Esophagus muscularis mucosa (tissue), 3 donors: ENCODE measurements around the gene LRRC4.

ENCODE experiments used
- EP300 ChIP-seq: sonication (generic); formaldehyde crosslinking; IDR thresholded peaks from one replicate; pipeline ENCODE4 v1.6.1; 2017; ENCODE audit warnings: antibody characterized with exemption
- TF ChIP-seq, protein P1 (sequence below), 3 experiments: fragments of 200-600 bp in 2 of 3; fragments of 450-650 bp in 1 of 3; sonication (generic) in 2 of 3; IDR thresholded peaks; one replicate each; pipeline ENCODE4 v1.5.1; 2017 to 2019; ENCODE audit warnings: antibody characterized with exemption in 3 of 3, mild to moderate bottlenecking in 2 of 3, moderate library complexity in 1 of 3

GRCh38 chr7:128045158-128045557, 13.9 kb upstream of the LRRC4 start:
- no peak for TF ChIP-seq EP300
- TF ChIP-seq, protein P1, sequence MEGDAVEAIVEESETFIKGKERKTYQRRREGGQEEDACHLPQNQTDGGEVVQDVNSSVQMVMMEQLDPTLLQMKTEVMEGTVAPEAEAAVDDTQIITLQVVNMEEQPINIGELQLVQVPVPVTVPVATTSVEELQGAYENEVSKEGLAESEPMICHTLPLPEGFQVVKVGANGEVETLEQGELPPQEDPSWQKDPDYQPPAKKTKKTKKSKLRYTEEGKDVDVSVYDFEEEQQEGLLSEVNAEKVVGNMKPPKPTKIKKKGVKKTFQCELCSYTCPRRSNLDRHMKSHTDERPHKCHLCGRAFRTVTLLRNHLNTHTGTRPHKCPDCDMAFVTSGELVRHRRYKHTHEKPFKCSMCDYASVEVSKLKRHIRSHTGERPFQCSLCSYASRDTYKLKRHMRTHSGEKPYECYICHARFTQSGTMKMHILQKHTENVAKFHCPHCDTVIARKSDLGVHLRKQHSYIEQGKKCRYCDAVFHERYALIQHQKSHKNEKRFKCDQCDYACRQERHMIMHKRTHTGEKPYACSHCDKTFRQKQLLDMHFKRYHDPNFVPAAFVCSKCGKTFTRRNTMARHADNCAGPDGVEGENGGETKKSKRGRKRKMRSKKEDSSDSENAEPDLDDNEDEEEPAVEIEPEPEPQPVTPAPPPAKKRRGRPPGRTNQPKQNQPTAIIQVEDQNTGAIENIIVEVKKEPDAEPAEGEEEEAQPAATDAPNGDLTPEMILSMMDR (IDR thresholded peaks at IDR 0.05): no peak
